Endodermal cell (in vitro differentiated cells): ENCODE results near the gene RRP36. TPM values are rescaled to one million over a fixed set of nuclear protein-coding genes. Genes with fewer than 3 reads are reported as not detected.

Experiments
- DNase-seq: peaks from one replicate; pipeline ENCODE4 v3.0.0-alpha.2; 2017
- H3K27ac ChIP-seq: 2 replicates; pipeline ENCODE4 v1.5.1; 2013; ENCODE audit warnings: mild to moderate bottlenecking, low read depth, low read length, moderate library complexity
- H3K27me3 ChIP-seq: 2 replicates; pipeline ENCODE4 v1.6.1; 2013; ENCODE audit warnings: mild to moderate bottlenecking, low read length, moderate library complexity; ENCODE audit not compliant: insufficient read depth, control insufficient read depth, poor library complexity, severe bottlenecking
- H3K36me3 ChIP-seq: 2 replicates; pipeline ENCODE4 v1.7.0; 2013; ENCODE audit warnings: mild to moderate bottlenecking, low read length, moderate library complexity; ENCODE audit not compliant: control insufficient read depth, insufficient read depth
- H3K4me1 ChIP-seq: one replicate; pipeline ENCODE4 v1.7.0; 2013; ENCODE audit warnings: low read length; ENCODE audit not compliant: control insufficient read depth, insufficient read depth
- H3K4me3 ChIP-seq: 2 replicates; pipeline ENCODE4 v1.5.1; 2013; ENCODE audit warnings: mild to moderate bottlenecking, low read length, moderate library complexity
- H3K9ac ChIP-seq: 2 replicates; pipeline ENCODE4 v1.6.1; 2013; ENCODE audit warnings: mild to moderate bottlenecking, low read length, moderate library complexity; ENCODE audit not compliant: poor library complexity, severe bottlenecking; ENCODE audit errors: extremely low read depth
- H3K9me3 ChIP-seq: 2 replicates; pipeline ENCODE4 v1.6.1; 2013; ENCODE audit warnings: mild to moderate bottlenecking, low read length, moderate library complexity; ENCODE audit not compliant: control insufficient read depth
- H3K27ac Mint-ChIP-seq: 2 replicates; pipeline ENCODE4 v1.8.0; 2020; ENCODE audit warnings: mixed read lengths
- H3K27me3 Mint-ChIP-seq: 2 replicates; pipeline ENCODE4 v1.8.0; 2021; ENCODE audit warnings: mild to moderate bottlenecking, mixed read lengths; ENCODE audit not compliant: insufficient read depth
- H3K36me3 Mint-ChIP-seq: 2 replicates; pipeline ENCODE4 v1.8.0; 2020; ENCODE audit warnings: low read depth, mixed read lengths
- H3K4me1 Mint-ChIP-seq: 2 replicates; pipeline ENCODE4 v1.8.0; 2020; ENCODE audit warnings: mixed read lengths
- H3K4me3 Mint-ChIP-seq: 2 replicates; pipeline ENCODE4 v1.8.0; 2020; ENCODE audit warnings: mild to moderate bottlenecking, moderate library complexity, mixed read lengths
- H3K9me3 Mint-ChIP-seq: 2 replicates; pipeline ENCODE4 v1.8.0; 2020; ENCODE audit warnings: mild to moderate bottlenecking, mixed read lengths
- CTCF ChIP-seq: fragments of 200-600 bp; sonication (generic); conservative IDR thresholded peaks from 2 replicates; pipeline ENCODE4 v1.5.0; 2021; ENCODE audit warnings: antibody characterized with exemption, mild to moderate bottlenecking
- WGBS, 2 experiments: methylation state at CpG; one replicate each; pipeline versions ENCODE4 v1.1.5 to v1.1.7; 2013; ENCODE audit warnings: missing lambda C conversion rate in 2 of 2, mixed read lengths in 1 of 2; ENCODE audit not compliant: insufficient coverage in 1 of 2, insufficient read length in 1 of 2; 5-methylcytosine and 5-hydroxymethylcytosine counted together
- total RNA-seq, 2 donors: library from RNA; stranded (reverse); fragmentation: NEBNext Ultra II Directional in 1 of 2; extraction: Animal tissue kit (Norgen Biotek cat#: 25700) in 1 of 2; gene quantifications; 2 replicates in 1 of 2; 3 replicates in 1 of 2; pipeline ENCODE4 v1.2.1, GENCODE V29; 2021

The RRP36 gene
- total RNA-seq, 2 donors from 2014 or later: 76.9 to 80.6 TPM

GRCh38 chr6:43014434-43014909 lies 7.0 kb upstream of the RRP36 start:
- H3K4me1 Mint-ChIP-seq: peaks cover 27% of the 10 kb centered on the region
- peaks cover 1% of the 10 kb centered on the region for H3K27me3 Mint-ChIP-seq
- H3K9me3 ChIP-seq: no peaks in the 10 kb centered on the region
- peak overlapping the region; percentile 77 for H3K9ac ChIP-seq
- peaks cover 58% of the 10 kb centered on the region for H3K36me3 ChIP-seq
- peaks cover 51% of the 10 kb centered on the region for H3K36me3 Mint-ChIP-seq
- peaks cover 8% of the 10 kb centered on the region for H3K4me1 ChIP-seq
- peak overlapping the region; percentile 84 for H3K27ac ChIP-seq
- no peak for DNase-seq
- 2 to 4% methylated on average over 7 of the region's 7 CpGs for WGBS, 2 experiments
- H3K27ac Mint-ChIP-seq: peak overlapping the region; percentile 83
- TF ChIP-seq CTCF: no peak
- peak overlapping the region; percentile 85 for H3K4me3 Mint-ChIP-seq
- peak overlapping the region; percentile 100 for H3K4me3 ChIP-seq
- H3K9me3 Mint-ChIP-seq: no peaks in the 10 kb centered on the region
- H3K27me3 ChIP-seq: no peaks in the 10 kb centered on the region

- H3K36me3 Mint-ChIP-seq: peaks cover 39% of the 10 kb centered on the region
These were observed 5.1 kb upstream of the RRP36 start for GRCh38 chr6:43016176-43016942.

DNA sequence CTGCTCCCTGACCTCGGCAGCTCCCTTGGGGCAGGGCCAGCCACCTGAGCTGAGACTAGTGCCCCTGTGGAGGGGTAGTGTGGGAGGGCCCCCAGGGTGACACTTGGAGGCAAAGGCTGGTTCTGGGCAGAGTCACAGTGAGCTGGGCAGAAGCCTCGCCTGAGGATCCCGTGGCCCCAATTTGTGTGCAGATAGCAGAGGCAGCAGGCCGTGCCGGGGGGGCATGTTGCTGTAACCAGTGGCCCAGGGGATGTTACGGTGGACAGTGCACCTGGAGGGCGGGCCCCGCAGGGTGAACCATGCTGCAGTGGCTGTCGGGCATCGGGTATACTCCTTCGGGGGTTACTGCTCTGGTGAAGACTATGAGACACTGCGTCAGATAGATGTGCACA lies 4.5 kb upstream of the RRP36 start:
- no peak overlapping the region for H3K4me3 ChIP-seq
- no peaks in the 10 kb centered on the region for H3K9me3 Mint-ChIP-seq
- H3K36me3 Mint-ChIP-seq: peaks cover 34% of the 10 kb centered on the region
- 94 to 95% methylated on average over 6 to 12 of the region's 12 CpGs for WGBS, 2 experiments
- H3K36me3 ChIP-seq: peaks cover 45% of the 10 kb centered on the region
- H3K4me1 ChIP-seq: peaks cover 14% of the 10 kb centered on the region
- no peaks in the 10 kb centered on the region for H3K27me3 ChIP-seq
- no peak for DNase-seq
- H3K4me3 Mint-ChIP-seq: no peak overlapping the region
- H3K27ac ChIP-seq: no peak overlapping the region
- H3K4me1 Mint-ChIP-seq: peaks cover 37% of the 10 kb centered on the region
- no peak for TF ChIP-seq CTCF
- no peaks in the 10 kb centered on the region for H3K9me3 ChIP-seq
- H3K27ac Mint-ChIP-seq: peak overlapping the region; percentile 73
- no peak overlapping the region for H3K9ac ChIP-seq
- H3K27me3 Mint-ChIP-seq: peaks cover 1% of the 10 kb centered on the region

More at GRCh38 chr6:43016176-43016942, 5.1 kb upstream of the RRP36 start:
- Histone ChIP-seq H3K36me3 (peaks cover 51% of the 10 kb centered on the region), H3K9ac (no peak overlapping the region), H3K4me3 (no peak overlapping the region), H3K9me3 (no peaks in the 10 kb centered on the region), H3K4me1 (peaks cover 15% of the 10 kb centered on the region), H3K27me3 (no peaks in the 10 kb centered on the region), H3K27ac (no peak overlapping the region)
- peak overlapping the region; percentile 37 for H3K4me3 Mint-ChIP-seq
- peaks cover 37% of the 10 kb centered on the region for H3K4me1 Mint-ChIP-seq
- H3K9me3 Mint-ChIP-seq: no peaks in the 10 kb centered on the region
- H3K27ac Mint-ChIP-seq: peak overlapping the region; percentile 81
- DNase-seq: no peak
- no peak for TF ChIP-seq CTCF
- 88 to 94% methylated on average over 6 to 7 of the region's 7 CpGs for WGBS, 2 experiments
- H3K27me3 Mint-ChIP-seq: peaks cover 1% of the 10 kb centered on the region
